ENCODE data around the gene TMEM63C.
A peak's percentile ranks its signal among the peaks of the same experiment; 100 is the strongest.
"Not testable (repeated sequence)": the region's sequence is repeated elsewhere in the genome, so short reads cannot be mapped to it uniquely, and the experiment has no call there.

Gene TMEM63C

GRCh38 chr14:77155083-77155482 lies 26.5 kb upstream of the TMEM63C start:
- no peak for DNase-seq

GRCh38 chr14:77157740-77158139 lies 23.9 kb upstream of the TMEM63C start:
- DNase-seq, result no peak

- no peak for DNase-seq
Measured at GRCh38 chr14:77158175-77158881, 23.3 kb upstream of the TMEM63C start.

- DNase-seq, result no peak
Measured at GRCh38 chr14:77158882-77159255, 22.7 kb upstream of the TMEM63C start.

GRCh38 chr14:77161011-77161410 lies 20.6 kb upstream of the TMEM63C start:
- DNase-seq, result no peak

- no peak for DNase-seq
Measured at GRCh38 chr14:77170045-77170444, 11.6 kb upstream of the TMEM63C start.

- no peak for DNase-seq
Measured at GRCh38 chr14:77172916-77173315, 8.7 kb upstream of the TMEM63C start.

GRCh38 chr14:77173911-77174617 lies 7.5 kb upstream of the TMEM63C start:
- DNase-seq, result not testable (repeated sequence)

GRCh38 chr14:77175843-77176242 lies 5.8 kb upstream of the TMEM63C start:
- DNase-seq, result no peak

GRCh38 chr14:77177702-77178101 lies 3.9 kb upstream of the TMEM63C start:
- no peak for DNase-seq

GRCh38 chr14:77178656-77179055 lies 2.9 kb upstream of the TMEM63C start:
- no peak for DNase-seq

- peak; percentile 2 for DNase-seq
Measured at GRCh38 chr14:77180726-77181602, 634 bp upstream of the TMEM63C start.

- no peak for DNase-seq
Measured at GRCh38 chr14:77183896-77184295, 2.3 kb downstream of the TMEM63C start.

GRCh38 chr14:77184396-77185092 lies 2.9 kb downstream of the TMEM63C start:
- no peak for DNase-seq

GRCh38 chr14:77185093-77185465 lies 3.5 kb downstream of the TMEM63C start:
- DNase-seq, result no peak

- no peak for DNase-seq
Measured at GRCh38 chr14:77186911-77187648, 5.5 kb downstream of the TMEM63C start.

GRCh38 chr14:77187649-77188012 lies 6.0 kb downstream of the TMEM63C start:
- no peak for DNase-seq

GRCh38 chr14:77189479-77189878 lies 7.9 kb downstream of the TMEM63C start:
- no peak for DNase-seq

GRCh38 chr14:77190977-77191376 lies 9.4 kb downstream of the TMEM63C start:
- DNase-seq, result no peak

GRCh38 chr14:77194706-77195105 lies 13.1 kb downstream of the TMEM63C start:
- no peak for DNase-seq

- DNase-seq, result no peak
Measured at GRCh38 chr14:77195766-77196165, 14.2 kb downstream of the TMEM63C start.

- no peak for DNase-seq
Measured at GRCh38 chr14:77197988-77198387, 16.4 kb downstream of the TMEM63C start.
